IPS DF 4.7 (cell line): ENCODE results near the gene C5orf47.

ENCODE experiments used
- DNase-seq: peaks from one replicate; pipeline ENCODE4 v3.0.0-alpha.2; 2013; ENCODE audit warnings: low spot score; ENCODE audit errors: extremely low read depth

Gene C5orf47, protein sequence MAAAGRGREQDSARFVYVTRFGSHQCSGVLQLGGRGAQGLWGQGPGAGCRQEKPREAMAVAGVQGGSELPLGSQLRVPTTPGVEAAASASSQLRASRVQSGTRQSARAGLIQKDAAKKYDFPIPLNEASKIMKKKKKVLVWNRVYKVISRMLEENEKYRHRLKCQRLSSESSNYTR

DNA sequence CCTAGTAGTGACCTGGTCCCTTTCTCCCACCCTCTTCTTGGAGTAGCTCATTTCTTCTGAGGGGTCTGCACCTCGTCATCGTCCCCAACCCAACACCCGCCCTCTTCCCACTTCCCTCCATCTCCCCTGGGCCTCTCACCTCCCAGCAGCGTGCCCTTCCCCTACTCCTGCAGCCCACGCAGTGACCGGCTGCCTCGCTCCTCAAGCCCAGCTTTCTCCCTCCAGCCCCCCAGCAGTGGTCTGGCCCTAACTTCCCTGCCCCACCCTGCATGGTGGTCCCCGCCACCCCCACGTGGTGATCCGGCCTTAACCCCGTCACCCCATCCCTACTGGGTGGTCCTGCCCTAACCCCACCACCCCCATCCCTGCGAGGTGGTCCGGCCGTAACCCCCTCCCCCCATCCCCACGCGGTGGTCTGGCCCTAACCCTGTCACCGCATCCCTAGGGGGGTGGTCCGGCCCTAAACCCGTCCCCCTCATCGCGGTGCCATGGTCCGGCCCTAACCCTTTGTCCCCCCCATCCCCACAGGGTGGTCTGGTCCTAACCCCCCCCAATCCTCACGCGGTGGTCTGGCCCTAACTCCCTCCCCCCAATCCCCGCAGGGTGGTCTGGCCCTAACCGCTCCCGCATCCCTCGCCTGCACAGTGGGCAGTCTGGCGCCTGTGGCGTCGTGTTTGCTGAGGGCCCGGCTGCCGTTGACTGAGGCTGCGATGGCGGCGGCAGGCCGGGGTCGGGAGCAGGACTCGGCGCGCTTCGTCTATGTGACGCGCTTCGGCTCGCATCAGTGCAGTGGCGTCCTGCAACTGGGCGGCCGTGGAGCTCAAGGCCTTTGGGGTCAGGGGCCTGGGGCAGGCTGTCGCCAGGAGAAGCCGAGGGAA, at the start of gene C5orf47:
TSS of gene C5orf47 (plus strand) at position 617 of the 878 bp plus-strand sequence. CDS start at position 711, 94 bp downstream.
- no peak for DNase-seq

DNA sequence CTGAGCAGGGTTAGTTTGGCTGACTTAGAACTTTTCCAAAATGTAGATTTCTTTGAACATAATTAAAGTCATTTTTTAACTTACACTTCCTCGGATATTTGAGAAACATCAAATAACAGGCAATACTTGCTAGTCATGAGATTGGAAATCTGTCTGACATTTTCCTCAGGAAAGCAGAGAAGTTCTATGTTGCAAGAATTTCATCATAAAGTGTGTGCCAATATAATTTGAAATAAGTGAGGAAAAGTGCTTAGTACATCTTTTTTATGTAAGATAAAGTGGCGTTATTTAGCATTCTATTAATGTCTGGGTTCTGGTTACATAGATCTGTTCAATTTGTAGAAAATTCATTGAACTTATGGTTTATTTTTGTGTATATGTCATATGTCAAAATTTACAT, 48.7 kb upstream of the C5orf47 start:
- no peak for DNase-seq

DNA sequence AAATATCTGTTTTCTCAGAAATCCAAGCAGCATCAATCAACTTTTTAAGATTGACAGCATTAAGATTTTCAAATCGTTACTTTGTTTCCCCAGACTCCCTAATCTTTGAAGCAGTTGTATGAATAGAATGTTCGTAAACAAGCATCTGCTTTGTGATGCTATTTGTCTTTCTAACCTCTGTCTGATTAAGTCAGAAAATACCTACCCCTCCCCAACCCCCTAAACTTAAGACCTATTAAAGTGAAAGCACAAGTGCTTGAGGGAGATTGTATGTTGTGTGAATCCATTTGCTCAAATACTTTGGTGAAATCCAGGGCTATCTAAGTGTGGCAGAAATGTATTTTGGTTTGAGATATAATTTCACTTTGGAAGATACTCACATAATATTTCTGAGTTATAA, 47.9 kb upstream of the C5orf47 start:
- no peak for DNase-seq

DNA sequence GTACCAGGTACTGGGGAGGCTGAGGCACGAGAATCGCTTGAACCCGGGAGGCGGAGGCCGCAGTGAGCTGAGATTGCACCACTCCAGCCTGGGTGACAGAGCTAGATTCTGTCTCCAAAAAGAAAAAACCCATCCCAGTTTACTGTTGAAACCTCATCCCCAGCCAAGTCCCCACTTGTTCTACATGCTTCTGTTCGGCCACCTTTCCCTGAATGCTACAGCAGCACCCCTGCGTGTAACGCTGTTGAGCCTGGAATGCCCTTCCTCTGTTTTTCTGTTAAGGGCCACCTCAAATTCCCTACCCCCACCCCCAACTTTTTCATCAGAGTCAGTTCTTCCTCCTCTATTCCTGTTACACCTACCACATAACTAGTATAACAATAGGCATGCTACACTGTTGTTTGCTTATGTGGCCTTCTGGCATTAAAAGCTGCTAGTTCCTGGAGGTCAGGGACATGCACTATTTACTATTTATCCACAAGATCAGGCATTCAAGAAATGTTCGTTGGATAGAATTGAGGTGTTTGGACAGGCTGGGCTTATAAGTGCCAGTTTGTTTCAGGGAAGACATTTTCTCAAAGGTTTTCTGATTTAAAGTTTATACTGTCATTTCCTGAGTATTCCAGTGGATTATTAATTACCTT, 47.1 kb upstream of the C5orf47 start:
- DNase-seq = no peak

DNA sequence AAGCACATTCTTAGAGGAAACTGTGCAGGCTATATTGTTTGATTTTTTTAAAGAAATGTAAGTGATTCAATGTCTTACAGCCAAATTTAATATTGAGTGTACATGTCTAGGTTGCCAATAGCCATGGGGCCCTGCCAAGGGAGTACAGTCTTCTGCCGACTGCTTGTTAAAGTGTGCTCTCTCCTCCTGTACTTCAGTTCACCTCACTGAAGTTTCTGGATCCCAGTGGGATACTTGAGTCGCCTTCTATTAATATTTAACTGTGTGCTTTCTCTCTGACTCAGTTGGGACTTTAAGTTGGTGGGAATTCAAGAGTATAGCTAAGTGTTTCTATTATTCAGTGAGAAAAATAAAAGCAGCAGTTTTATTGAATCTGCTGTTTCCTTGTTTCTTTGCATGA, 44.5 kb upstream of the C5orf47 start:
- DNase-seq = no peak

DNA sequence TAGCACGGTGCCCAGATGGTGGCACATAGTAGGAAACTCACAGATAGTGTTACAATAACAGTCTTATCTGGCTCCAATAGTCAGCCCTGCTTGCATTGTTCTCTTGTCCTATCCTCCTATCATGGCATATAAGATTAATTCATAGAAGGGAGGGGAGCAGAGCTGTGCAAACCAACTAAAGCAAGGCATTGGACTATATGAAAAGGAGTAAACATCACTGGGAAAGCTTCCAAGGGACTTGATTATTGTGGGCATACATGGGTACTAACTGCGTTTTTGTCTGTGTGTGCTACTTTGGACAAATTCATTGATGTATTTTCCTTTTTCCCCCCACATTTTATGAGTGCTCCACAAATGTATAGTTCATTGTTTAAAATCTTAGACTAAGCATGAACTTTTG, 43.8 kb upstream of the C5orf47 start:
- DNase-seq = no peak

DNA sequence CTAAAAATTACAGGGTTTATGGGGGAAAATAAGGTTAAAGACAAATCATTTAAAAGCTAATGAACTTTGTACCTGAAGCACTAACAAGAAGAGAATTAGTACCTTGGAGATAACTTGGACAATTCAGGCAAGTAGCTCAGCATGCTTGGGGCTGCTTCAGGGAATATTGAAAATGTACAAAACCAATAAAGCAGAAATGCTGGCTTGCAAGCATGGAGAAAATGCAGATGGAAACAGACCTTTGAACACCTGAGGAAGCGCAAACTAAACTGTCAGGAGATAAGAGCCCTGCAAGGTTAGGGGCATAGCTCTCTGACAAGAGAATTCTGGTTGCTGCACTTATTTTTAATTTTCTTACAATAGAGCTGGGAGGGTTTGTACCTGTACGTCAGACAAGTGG, 42.6 kb upstream of the C5orf47 start:
- no peak for DNase-seq

DNA sequence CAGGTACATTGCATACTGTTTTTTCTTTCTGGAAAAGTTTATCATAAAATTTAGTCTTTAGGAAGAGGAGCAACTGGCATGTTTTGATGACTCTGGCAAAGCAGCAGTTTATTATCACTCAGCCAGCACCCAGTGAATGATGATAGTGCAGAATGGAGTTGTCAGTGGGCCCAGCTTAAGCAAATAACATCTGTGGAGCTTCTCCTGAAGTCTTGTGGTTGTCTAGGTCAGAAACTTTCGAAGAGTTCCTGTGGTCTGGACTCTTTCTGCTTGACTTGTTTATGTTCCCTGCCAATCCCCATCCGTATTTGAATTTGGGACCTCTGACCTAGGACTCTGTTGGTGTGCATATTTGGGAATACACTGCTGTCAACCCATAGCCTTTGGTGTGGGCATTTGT, 38.1 kb upstream of the C5orf47 start:
- no peak for DNase-seq

DNA sequence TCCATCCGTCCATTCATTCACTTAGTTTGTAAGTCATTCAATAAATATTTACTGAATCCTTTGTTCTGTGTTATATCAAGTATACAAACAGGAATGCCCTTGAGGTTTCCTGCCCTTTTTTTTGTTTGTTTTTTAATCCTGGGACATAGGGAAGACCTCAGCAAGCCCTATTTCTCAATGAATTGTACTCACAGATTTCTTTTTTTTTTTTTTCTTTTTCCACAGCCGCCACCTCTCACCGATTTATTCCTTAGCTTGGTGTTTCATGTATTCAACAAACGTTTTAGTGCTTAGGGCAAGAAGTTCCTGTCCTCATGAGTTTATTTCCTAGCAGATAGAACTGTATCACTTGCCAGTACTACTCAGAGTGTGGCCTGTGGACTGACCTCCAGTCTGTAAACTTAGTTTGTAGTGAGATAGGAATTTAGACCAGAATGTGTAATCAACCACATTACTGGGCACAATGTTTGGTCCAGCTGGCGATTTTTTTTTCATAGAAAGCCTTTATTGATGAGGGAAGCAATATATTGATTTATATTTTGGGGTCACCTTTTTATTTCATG, 35.4 kb upstream of the C5orf47 start:
- no peak for DNase-seq

DNA sequence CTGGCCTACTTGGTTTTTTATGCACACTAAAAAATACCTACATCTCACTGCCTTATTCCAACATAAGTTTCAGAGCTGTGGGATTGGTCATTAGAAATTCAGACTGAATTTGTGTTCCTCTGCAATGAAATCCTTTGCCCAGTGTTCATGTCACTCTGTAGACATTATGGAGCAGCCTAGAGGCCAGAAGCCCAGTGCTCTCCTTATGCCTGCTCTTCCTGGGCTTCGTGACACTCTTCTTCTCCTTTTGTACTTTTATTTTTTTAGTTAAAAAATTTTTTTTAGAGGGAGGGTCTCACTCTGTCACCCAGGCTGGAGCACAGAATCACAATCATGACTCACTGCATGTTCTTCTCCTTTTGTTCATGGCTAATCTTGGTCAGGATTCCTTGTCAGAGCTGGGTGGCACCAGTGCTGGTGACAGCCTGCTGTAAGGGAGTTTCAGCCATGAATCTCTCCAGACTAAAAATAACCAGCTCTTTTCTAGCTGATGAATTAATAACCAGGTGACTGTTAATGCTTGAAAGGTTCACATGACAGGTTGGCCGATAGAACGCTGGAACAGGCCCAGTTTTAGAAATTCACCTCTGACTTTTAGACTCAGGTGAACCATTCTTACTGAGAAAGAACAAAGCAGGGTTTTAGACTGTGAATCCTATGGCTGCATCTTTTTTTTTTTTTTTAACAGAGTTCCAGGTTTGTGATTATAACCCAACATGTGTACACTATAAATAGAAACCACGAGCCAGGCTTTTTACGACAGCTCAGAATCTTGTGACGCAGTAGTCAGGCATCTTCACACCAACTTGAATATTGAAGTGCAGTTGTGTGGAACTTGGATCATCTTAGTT, 34.1 kb upstream of the C5orf47 start:
- no peak for DNase-seq

DNA sequence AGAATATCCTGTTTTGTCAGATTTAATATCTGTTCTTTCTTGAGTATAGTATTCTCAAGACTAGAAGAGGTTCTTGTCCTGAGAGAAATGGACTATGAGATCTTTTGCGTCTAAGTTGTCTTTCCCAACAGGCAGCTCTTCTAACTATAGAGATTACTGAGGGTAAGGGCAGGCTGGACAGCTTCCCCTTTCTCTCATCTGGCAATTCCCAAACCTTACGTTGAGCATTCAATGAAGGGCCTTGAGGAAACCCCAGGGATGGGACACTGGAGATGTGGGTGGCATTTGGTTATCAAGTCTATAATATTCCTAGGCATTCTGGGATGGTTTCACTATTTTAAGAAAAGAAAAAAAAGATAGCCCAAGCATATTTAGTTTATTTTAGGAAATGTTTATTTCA, 28.0 kb upstream of the C5orf47 start:
- DNase-seq = no peak

DNA sequence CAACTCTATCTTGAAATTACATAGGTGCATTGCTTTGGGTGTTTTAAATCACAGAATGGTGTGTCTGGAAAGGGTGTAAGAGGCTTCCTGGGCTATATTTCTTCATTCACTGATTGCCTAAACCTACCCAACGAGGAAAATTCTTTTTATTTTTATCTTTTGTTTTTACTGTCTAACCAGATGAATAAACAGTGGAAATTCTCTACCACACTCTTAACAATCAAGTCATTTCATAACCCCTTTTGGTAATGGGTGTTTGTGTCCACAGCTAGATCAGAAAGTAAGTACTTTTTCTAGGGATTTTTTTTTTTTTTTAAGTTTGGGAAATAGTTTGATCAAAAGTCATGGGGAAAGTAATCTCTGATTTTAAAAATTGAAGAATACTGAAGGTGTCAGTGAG, 27.6 kb upstream of the C5orf47 start:
- DNase-seq = no peak

DNA sequence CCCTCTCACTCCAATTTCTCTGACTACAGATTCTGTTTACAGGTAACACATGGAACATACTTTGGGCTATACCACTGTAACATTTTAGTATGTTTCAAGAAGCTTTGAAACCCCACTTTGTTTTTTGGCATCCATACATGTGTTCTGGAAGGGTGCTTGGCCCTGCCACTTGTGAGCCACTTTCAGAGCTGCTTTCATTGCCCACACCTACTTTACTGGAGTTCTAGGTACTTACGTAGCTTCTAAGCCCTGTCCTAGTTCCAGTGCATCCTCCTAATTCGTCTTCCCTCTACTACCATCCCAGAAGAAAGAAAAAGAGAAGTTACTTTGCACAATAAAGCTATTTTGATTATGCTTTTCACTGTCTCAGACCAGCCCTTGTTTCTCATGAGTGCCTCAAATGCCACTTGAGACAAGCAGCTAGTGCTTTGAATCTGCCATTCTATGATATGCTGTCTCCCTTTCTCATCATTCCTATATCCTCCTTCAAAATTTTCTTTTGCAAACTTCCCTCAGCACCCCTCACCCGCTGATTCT, 26.5 kb upstream of the C5orf47 start:
- DNase-seq = no peak

DNA sequence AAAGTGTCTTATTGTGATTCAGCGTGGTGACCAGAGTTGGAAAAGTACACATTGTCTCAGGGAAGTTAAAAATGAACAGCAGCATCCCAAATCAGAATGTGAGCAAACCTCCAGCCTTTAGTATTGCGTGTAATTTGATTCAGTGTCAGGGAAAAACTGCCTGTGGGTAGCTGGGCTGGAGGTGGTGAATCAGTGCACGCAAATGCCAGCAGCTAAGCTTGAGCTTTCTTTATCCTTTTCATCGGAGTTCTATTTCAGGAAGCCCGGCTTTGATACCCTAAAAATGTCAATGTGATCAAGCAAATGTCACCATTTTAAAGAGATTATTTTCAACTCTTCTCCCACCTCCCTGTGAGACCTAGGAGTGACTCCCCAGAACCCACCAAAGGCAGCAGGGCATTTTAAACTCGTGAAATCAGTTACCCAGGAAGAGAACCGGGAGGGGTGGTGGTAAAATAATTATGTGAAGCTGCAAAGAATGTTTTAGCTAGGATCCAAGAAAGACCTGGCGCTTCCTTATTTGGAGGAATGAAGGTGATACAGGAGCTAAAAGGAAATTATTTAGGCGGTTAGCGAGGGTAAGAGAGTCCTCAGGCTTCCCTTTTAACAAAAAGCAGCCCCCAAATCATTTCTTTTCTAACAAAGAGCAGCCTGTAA, 25.7 kb upstream of the C5orf47 start:
- DNase-seq = no peak

DNA sequence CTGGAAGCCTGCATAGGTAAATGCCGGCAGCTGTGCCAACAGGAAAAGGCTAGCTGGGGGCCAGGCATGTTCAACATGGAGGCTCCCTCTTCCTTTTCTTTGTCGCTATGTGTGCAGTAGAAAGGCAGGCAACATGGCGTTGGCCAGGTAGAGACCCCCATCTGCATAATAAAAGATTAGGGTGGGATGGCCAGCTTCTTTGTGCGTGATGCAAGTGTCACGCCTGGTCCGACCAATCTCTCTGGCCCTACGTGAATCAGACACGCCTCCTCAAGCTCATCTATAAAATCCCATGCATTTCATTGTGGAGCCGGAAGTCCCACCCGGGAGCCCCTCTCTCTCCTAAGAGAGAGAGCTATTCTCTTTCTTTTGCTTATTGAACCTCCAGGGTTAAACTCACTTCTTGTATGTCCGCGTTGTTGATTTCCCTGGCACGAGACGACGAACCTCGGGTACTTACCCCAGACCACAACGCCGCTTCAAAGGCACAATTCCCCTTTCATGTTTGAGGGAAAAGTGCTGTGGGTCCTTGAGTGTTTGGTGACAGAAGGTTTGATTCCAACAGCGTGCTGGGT, 25.0 kb upstream of the C5orf47 start:
- no peak for DNase-seq

DNA sequence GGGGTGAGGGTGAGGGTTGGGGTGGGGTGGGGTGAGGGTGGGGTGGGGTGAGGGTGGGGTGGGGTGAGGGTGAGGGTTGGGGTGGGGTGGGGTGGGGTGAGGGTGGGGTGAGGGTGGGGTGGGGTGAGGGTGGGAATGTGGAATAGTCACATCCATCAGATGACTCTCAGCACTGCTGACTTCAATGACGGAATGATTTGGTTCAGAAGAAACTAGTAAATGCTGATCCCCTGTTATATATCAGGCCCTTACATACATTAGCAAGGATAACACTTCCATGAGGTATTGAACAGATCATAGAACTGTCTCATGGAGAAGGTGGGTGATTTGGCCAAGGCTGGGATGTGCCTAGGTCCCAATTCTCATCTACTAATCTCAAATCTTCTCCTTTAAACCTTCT, 24.5 kb upstream of the C5orf47 start:
- DNase-seq = no peak

DNA sequence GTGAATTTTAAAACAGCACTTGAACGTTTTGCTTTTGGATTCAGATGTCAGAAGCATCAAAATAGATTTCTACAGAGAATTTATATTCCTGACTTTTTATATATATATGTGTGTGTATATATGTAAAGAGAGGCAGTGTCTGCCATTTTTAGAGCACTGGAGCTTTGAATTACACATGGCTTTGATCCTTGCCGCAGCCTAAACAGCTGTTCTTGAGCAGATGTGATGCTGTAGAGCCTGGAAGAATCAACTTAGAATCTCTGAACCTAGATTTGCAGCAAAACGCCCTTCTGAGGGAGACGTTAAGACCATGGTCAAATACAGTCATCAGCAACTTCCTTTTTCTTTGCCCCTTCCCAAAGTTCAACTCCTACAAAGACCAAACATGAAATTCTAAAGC, 21.7 kb upstream of the C5orf47 start:
- no peak for DNase-seq

DNA sequence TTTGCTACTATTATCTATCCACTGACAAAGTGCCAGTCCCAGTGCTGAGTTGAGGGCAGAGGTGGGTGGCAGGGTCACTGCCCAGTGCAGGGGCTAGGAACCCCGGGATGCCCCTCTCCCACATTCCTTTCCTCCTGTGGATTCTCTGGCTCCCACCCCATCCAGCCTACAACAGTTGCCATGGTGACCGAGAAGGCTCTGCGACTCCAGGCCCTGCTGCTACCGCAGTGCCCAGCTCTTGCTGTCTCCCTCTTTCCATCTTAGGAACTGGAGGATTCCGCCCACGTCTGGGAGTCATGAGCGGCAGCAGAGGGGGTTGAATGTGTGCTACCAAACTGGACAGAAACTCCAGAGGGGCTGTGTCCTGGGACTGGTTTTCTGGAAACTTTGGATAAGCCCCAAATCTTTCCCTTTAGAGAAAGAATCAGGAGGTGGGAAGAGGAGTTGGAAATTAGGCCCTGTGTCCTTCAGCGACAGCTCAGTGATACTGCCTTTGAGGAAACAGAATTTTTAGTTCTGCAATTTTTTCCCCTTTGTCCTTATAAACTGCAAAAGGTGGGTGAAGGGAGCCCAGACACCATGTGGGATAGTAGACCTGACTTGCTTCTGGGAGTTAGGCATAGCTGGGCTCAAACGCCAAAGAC, 20.7 kb upstream of the C5orf47 start:
- no peak for DNase-seq

DNA sequence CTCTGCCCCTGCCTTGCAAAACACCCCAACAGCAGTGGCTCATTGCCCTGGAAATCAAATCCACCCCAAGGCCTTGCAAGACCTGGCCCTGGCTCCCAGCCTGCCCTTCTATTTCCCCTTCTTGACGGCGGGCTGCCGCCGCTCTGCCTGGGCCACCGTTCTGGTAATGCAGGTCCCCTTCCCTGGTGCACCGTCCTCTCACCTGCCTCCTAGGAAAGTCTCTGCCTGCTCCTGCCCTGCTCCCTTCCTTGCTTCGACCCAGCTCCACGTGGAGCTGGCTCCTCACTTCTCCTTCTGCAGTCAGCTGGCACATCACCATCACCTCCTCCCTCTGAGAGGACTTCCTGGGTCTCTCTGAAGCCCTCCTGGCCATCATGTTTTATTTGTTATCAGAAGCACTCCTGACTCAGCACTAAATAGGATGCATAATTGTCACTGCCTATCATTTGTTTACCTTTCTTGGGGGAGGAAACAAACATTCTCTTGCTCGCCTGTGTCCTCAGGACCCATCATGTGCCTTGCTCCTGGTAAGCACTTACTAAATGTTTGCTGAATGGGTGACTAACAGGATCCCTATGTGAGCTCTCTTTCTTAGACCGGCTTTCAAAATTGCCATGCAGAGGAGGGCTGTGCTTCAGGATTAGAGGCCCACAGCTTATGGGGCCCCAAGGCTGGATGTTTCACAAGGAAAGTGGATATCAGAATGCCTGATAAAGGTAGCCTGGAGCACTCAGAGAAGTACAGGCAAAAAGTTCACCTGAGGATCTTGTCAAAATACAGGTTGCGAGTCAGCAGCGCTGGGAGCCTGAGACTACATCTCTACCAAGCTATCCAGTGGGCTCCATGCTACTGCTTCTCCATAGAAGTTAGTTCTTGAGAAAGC, 19.6 kb upstream of the C5orf47 start:
- no peak for DNase-seq
